WI38 (cell line): Measurements from ENCODE around the gene AHCYL2.
A peak's percentile ranks its signal among the peaks of the same experiment; 100 is the strongest.
"Not testable (repeated sequence)": the region's sequence is repeated elsewhere in the genome, so short reads cannot be mapped to it uniquely, and the experiment has no call there.

Experiments used
- H3K4me3 ChIP-seq: 2 replicates; pipeline ENCODE4 v1.5.1; 2011; ENCODE audit warnings: low read depth, mild to moderate bottlenecking, control low read depth, low read length
- TF ChIP-seq, protein P1 (sequence below): IDR thresholded peaks from 2 replicates; pipeline ENCODE4 v1.5.1; 2012; ENCODE audit warnings: low read depth, mild to moderate bottlenecking, control low read depth, low read length

Gene AHCYL2

GRCh38 chr7:129210989-129211312 lies 13.9 kb upstream of the AHCYL2 start:
- TF ChIP-seq, protein P1, sequence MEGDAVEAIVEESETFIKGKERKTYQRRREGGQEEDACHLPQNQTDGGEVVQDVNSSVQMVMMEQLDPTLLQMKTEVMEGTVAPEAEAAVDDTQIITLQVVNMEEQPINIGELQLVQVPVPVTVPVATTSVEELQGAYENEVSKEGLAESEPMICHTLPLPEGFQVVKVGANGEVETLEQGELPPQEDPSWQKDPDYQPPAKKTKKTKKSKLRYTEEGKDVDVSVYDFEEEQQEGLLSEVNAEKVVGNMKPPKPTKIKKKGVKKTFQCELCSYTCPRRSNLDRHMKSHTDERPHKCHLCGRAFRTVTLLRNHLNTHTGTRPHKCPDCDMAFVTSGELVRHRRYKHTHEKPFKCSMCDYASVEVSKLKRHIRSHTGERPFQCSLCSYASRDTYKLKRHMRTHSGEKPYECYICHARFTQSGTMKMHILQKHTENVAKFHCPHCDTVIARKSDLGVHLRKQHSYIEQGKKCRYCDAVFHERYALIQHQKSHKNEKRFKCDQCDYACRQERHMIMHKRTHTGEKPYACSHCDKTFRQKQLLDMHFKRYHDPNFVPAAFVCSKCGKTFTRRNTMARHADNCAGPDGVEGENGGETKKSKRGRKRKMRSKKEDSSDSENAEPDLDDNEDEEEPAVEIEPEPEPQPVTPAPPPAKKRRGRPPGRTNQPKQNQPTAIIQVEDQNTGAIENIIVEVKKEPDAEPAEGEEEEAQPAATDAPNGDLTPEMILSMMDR: no peak
- no peak overlapping the region for H3K4me3 ChIP-seq

- H3K4me3 ChIP-seq: no peak overlapping the region
- TF ChIP-seq, protein P1: no peak
Observed at GRCh38 chr7:129212126-129212525, 12.7 kb upstream of the AHCYL2 start.

DNA sequence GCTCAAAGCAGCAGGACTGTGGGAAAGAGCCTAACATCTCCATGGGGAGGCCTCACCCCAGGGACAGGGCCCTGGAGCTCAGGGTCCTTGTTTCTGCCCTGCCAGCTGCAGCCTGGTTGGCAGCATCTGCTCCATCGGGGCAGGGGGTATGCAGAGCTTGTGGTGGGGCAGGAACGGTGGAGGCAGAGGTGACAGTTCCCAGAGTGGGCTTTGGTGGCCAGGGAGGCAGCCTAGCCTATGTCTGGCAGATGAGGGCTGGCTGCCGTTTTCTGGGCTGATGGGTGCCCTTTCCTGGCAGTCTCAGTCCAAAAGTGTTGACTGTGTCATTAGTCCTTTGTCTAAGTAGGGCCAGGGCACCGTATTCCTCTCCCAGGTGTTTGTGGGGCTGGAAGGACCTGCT lies 12.2 kb upstream of the AHCYL2 start:
- H3K4me3 ChIP-seq: no peak overlapping the region
- TF ChIP-seq, protein P1: no peak

GRCh38 chr7:129213828-129214227 lies 11.0 kb upstream of the AHCYL2 start:
- no peak overlapping the region for H3K4me3 ChIP-seq
- TF ChIP-seq, protein P1: no peak

GRCh38 chr7:129215691-129216090 lies 9.1 kb upstream of the AHCYL2 start:
- H3K4me3 ChIP-seq: not testable (repeated sequence)

GRCh38 chr7:129216101-129216715 lies 8.6 kb upstream of the AHCYL2 start:
- not testable (repeated sequence) for H3K4me3 ChIP-seq

- not testable (repeated sequence) for H3K4me3 ChIP-seq
Observed at GRCh38 chr7:129216821-129217416, 7.9 kb upstream of the AHCYL2 start.

DNA sequence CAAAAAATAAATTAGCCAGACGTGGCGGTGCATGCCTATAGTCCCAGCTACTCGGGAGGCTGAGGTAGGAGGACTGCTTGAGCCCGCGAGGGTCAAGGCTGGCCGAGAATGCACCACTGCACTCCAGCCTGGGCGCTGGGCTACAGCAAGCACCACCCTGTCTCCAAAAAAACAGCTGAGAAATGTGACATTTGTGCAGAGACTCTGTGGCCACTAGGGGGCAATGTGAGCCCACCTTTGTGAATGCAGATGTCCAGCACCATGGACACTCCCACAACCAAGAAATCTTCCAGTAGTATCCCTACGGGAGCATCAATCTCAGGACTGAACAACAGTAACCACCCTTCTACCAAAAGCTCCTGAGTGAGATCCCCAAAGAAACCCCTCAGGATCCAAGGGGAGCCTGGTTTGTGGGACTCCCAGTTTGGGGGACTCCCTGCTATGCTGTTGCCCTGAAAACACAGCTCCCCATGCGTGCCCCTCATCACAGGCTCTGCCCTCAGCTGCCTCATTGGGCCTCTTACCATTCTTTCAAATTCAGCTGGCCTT lies 6.2 kb upstream of the AHCYL2 start:
- TF ChIP-seq, protein P1: peak; percentile 77
- H3K4me3 ChIP-seq: no peak overlapping the region

GRCh38 chr7:129219166-129219565 lies 5.7 kb upstream of the AHCYL2 start:
- H3K4me3 ChIP-seq: not testable (repeated sequence)
